Endometrial microvascular endothelial cells (primary cell): ENCODE results near the gene PDE5A. TPM values are rescaled to one million over a fixed set of nuclear protein-coding genes. Genes with fewer than 3 reads are reported as not detected.

Experiments used
- in situ Hi-C: cut with HindIII; loops from 2 replicates; pipeline ENCODE4 v1.10.0; 2017; ENCODE audit warnings: low sequenced_read_pairs, low pct_unique_long_range_greater_than_20kb; ENCODE audit errors: inconsistent ontology term
- total RNA-seq: library from RNA; depleted of rRNA; stranded (reverse); fragments of >200 nt; gene quantifications from one replicate; pipeline ENCODE4 v1.2.3, GENCODE V29; 2015; ENCODE audit errors: inconsistent ontology term

Gene PDE5A
- total RNA-seq, 1 donor from 2014 or later, result 2.9 TPM

GRCh38 chr4:119532319-119532718, 96.3 kb downstream of the PDE5A start:
- in situ Hi-C loops, result no loop called here

- in situ Hi-C loops, result no loop called here
Measured at GRCh38 chr4:119529788-119530187, 98.8 kb downstream of the PDE5A start.

GRCh38 chr4:119526786-119527550, 101.6 kb downstream of the PDE5A start:
- in situ Hi-C loops, result no loop called here

- in situ Hi-C loops, result no loop called here
Measured at GRCh38 chr4:119525771-119526712, 102.6 kb downstream of the PDE5A start.

- in situ Hi-C loops, result no loop called here
Measured at GRCh38 chr4:119525005-119525749, 103.4 kb downstream of the PDE5A start.

- in situ Hi-C loops, result no loop called here
Measured at GRCh38 chr4:119523399-119523798, 105.2 kb downstream of the PDE5A start.

GRCh38 chr4:119521268-119521667, 107.3 kb downstream of the PDE5A start:
- in situ Hi-C loops, result no loop called here

GRCh38 chr4:119518915-119519410, 109.6 kb downstream of the PDE5A start:
- in situ Hi-C loops, result no loop called here

- in situ Hi-C loops, result no loop called here
Measured at GRCh38 chr4:119518230-119518892, 110.2 kb downstream of the PDE5A start.

- in situ Hi-C loops, result no loop called here
Measured at GRCh38 chr4:119517361-119518229, 111.0 kb downstream of the PDE5A start.

- in situ Hi-C loops, result no loop called here
Measured at GRCh38 chr4:119512398-119512797, 116.2 kb downstream of the PDE5A start.

- in situ Hi-C loops, result no loop called here
Measured at GRCh38 chr4:119510395-119511149, 118.0 kb downstream of the PDE5A start.

- in situ Hi-C loops, result no loop called here
Measured at GRCh38 chr4:119508281-119508680, 120.3 kb downstream of the PDE5A start.

- in situ Hi-C loops, result no loop called here
Measured at GRCh38 chr4:119506806-119507205, 121.8 kb downstream of the PDE5A start.

- in situ Hi-C loops, result no loop called here
Measured at GRCh38 chr4:119504616-119505015, 124.0 kb downstream of the PDE5A start.

- in situ Hi-C loops, result no loop called here
Measured at GRCh38 chr4:119501740-119502139, 126.9 kb downstream of the PDE5A start.

- in situ Hi-C loops, result no loop called here
Measured at GRCh38 chr4:119498527-119498926, 130.1 kb downstream of the PDE5A start.
